Measurements from ENCODE around the gene VMA21. TPM values are rescaled to one million over a fixed set of nuclear protein-coding genes. Genes with fewer than 3 reads are reported as not detected.

The VMA21 gene, protein sequence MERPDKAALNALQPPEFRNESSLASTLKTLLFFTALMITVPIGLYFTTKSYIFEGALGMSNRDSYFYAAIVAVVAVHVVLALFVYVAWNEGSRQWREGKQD
- polyA plus RNA-seq (ENCODE audit: insufficient read length in 4 of 4): 10 to 100 TPM; 26.1 to 33.9 (median 31.8) TPM

DNA sequence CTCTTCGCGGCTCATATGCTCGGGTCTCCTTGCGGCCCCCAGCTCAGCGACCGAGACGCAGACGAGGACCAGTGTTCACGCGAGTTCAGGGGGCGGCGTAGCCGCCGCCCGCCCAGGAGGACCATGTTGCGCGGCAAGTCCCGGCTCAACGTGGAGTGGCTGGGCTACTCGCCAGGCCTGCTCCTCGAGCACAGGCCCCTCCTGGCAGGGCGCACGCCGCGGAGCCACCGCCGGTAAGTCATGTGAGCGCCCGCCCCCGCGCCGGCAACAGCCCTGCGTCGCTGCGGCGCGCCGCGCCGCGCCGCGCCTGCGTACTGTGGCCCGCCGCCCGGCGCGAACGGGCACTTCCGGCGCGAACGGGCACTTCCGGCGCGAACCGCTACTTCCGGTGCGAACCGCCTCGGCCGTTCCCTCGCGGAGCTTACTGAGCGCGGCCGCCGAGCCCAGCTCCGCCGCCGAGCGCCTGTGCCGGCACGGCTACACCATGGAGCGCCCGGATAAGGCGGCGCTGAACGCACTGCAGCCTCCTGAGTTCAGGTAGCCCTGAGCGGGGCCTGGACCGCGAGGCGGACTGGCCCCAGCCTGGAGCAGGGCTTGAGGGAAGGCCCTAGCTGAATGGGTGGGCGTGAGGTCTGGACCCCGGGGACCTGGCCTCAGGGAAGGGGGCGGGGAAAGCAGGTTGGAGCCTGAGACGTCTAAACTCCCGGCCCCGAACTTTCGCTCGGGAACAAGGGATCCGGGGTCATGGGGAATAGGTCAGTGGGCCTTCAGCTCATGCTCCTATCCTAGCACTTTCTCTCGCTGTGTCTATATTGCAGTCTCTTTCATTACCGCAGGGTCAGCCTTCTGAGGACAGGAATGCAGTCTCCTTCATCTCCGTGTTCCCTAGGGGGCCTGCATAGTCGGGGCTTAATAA is at the start of gene VMA21:
Gene VMA21 (plus strand): TSS at position 382 of the 916 bp plus-strand sequence. CDS start 103 bp downstream, at position 485.
- DNase-seq (ENCODE audit: low read depth in 4 of 4, low spot score in 3 of 4): peak; percentile 45 to 57 (median 54)

DNA sequence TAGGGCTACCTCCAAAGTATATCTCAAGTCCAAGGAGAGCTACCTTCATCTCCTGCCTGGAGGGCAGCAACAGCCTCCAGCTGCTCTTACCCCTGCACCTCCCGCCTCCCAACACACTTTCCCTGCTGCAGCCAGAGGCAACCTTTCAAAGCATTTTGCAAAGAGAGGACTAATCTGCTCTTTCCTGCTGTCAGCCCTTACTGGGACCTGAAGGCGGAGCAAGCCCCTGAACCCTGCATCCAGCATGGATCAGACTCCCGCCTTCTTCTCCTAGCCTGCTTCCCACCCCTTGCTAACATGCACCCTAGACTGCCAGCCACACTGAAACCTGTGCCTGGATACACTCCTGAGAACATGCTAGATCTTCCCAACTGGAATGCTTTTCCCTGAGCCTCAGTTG is 37.7 kb upstream of the VMA21 start:
- DNase-seq (ENCODE audit: low read depth in 4 of 4, low spot score in 3 of 4): no peak

DNA sequence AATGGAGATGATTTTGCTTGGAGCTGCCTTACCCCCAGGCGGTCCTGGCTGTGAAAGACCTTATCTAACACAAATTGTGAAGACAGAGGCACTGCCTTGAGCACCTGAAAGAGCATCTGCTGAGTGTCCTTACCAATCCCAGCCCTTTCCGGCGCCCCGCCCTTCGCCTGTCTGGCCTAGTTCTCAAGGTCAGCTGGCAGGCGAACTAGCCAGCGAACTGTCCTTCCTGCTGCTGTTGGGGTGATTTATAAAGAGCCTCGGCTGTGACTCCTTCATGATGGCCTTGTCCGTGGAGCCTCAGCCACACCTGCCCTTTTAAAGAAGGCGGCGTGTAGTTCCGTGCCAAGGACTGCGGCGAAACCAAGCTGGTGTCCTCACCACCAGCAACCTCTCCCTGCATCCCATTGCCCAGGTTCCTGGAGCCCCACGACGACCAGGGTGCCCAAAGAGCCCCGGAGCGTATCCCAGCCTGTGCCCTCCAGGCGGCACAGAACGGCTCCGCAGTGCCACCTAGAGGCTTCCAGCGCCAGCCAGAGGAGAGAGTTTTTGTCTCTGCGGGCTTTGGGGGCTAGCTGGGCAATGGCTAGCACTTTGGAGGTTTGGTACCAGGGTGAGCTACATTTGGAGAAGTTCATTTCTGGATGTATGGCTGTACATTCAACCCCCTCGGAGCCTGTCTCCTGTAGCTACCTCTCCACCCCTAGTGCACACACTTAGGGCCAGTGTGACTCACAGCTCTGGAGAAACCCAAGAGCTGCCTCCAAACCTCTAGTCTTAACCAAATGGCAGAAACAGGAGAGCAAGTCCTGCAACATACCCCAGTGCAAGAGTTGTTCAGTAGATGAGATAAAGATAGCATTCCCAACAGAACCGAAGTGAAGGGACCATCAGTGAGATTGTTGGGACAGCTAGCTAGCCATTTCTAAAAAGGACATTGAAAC is 36.8 kb upstream of the VMA21 start:
- DNase-seq (ENCODE audit: low read depth in 4 of 4, low spot score in 3 of 4): peak in 1 of 4 donors; percentile 3

DNA sequence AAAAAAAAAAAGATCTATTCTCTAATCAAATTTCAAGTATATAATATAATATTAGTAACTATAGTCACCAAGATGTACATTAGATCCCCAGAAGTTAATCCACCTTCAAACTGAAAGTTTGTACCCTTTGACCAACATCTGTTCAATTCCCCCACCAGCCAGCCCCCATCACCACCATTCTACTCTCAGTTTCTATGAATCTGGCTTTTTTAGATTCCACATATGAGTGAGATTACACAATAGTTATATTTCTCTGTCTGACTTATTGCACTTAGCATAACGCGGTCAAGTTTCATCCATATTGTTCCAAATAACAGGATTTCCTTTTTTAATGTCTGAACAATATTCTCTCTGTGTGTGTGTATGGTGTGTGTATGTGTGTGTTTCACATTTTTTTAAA is 33.7 kb upstream of the VMA21 start:
- no peak for DNase-seq (ENCODE audit: low read depth in 4 of 4, low spot score in 3 of 4)

DNA sequence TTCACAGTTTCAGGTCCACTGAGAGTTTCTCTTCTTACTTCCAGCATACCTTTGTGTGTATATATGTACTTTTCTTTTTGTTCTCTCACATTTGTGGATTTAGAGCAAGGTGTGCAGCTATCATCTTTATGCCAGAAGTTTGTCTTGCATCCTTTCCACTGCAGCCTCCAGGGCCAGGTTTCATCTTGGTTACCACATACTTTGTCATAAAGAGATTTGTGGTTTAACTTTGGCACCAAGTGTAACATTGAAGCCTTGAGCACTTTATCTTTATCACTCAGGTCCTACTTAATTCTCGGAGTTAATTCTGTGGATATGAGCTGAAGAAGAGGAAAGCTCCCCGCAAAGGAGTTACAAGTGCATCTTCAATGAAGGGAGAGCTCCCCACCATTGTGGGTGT is 31.4 kb upstream of the VMA21 start:
- DNase-seq (ENCODE audit: low read depth in 4 of 4, low spot score in 3 of 4): no peak

DNA sequence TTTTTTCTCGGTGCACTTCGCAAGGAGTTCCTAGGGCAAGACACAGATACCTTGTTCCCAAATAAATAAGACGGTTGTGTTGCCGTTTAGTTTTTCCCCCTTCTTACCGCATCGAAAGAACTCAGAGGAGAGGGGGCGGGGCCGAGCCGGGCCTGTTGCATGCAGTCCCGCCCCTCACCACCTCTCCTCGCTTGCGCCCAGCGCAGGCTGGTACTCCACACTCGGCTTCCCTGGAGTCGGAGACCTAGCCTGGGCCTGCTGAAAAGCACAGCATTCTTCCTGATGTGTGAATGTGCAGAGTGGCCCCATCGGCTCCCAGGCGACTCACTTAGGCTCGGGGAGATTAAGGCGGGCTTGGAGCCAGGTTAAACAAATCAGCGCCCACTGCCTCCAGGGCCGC is 26.1 kb upstream of the VMA21 start:
- no peak for DNase-seq (ENCODE audit: low read depth in 4 of 4, low spot score in 3 of 4)

DNA sequence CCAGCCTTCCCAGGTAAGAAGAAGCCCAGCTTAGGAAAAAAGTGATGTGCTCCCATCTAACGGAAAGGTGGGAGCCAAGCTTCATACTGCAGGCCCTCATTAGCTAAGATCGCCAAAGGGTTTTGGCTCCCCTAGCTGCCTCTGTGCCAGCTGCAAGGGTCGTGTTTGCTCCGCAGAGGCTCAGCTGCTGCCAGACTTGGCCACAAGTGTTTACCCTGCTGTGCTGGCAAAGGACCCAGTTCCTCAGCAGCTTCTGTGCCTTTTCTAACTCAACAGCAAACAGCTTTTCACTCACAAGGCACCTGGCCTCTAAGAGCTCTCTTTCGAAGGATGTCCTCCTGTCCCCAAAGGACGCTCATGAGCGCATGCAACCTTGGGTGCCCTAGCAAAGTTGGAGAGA is 12.2 kb upstream of the VMA21 start:
- no peak for DNase-seq (ENCODE audit: low read depth in 4 of 4, low spot score in 3 of 4)

DNA sequence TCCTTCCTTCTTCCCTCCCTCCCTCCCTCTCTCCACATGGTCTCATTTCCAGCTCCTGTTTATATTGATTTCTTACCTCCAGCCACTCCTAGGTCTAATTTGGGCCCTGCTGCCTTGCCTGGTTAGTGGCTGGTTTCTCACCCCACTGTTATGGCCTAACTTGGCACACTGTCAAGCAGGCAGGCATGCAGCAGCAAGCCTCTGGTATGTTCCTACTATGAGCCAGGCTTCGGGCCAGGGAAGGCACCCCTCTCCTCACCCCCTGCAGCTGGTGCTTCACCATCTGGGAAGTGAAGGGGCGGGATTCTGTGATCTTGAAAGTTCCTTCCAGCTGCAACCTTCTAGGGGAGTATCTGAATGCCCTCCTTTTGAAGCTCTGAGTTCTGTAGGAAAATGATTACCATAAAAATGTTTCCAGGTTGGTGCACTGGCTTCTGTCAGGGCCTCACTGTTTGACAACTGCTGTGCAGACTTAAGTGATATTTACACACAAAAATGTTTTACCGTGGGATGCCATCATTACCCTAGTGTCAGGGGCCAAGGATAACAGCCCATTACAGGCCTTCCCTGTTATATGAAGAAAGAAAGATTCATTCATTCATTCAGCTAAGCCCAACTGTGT is 10.1 kb upstream of the VMA21 start:
- DNase-seq (ENCODE audit: low read depth in 4 of 4, low spot score in 3 of 4): no peak

DNA sequence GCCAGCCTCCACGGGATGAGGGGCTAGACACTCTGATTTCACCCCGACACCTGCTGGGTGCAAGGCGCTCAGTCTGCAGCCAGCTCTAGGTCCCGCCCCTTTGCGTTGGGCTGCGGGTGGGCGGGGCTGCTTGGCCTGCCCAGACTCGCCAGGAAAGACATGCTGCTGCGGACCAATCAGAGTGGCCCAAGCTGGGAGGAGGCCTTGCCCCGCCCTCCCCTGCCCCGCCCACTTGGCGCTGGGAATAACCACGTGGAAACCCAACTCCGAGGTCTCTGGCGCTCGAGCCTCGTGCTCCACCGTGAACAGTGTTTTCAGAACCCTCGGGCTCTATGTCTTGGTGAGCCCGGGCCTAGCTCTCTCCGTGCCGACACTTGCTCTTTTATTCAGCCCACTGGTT is 5.3 kb upstream of the VMA21 start:
- DNase-seq (ENCODE audit: low read depth in 4 of 4, low spot score in 3 of 4): no peak

DNA sequence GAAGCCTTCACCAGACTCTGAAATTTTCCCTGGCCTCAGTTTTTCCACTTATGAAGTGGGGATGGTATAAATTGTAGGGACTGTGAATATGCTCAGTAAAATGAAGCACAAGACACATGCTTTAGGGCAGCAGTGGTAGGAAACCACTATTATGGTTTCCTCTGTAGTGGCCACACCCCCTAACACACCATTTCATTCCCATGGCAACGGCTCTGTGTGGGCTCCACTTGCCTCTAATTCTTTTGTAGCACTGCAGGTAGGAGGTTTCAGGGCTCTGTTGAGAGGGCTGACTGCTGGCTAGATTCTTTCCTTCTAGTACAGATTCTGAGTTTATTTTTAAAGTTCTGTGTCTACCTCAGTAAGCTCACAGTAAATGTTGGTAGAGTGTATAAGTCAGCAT is 3.5 kb upstream of the VMA21 start:
- no peak for DNase-seq (ENCODE audit: low read depth in 4 of 4, low spot score in 3 of 4)

DNA sequence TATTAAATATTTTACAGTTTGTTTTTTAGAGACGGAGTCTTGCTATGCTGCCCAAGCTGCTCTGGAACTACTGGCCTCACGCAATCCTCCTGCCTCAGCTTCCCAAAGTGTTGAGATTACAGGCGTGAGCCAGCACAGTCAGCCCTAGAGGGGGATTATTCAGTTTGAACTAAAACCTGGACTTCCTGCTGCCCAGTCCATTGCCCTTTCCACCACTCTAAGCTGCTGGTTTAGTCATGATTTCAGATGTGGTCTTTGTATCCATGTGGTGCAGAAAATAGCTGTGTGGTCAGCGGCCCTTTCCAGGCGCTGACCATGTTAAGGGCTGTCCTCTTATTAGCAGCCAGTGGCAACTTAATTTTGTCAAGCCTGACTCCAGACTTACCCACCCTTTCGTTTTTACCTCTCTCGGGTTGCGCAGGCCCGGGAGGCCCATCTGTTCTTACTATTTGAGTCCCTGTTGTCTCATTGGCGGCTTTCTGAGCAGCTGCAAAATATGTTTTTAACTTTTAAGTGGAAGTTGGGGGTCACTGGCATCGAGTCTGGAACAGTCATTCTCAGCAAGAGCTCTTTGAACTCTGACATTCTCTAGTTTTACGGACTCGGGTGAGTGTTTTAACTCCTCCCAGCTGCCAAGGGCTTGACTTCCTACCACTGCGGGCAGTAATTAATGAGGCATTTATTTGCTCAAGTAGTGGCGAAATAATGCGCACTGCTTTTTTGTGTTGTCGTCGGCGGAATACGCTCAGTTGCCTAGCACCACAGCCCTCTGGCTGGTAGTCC is 773 bp upstream of the VMA21 start:
- DNase-seq (ENCODE audit: low read depth in 4 of 4, low spot score in 3 of 4): peak; percentile 12 to 34 (median 23)

DNA sequence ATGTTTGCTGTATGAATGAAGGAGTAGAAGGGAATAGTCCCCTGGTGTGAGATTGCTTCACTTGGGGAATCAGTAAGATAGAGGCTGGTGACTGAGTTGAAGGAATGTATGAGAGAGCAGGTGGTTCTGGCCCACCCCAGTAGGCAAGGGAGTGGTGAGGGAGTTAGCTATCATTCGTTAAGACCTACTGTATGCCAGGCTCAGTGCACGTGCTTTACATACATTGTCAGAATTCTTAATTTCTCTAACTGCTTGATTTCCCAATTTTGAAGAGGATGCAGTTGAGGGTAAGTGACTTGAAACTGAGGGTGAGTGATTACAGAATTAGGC is 700 bp downstream of the VMA21 start:
- DNase-seq (ENCODE audit: low read depth in 4 of 4, low spot score in 3 of 4): no peak

DNA sequence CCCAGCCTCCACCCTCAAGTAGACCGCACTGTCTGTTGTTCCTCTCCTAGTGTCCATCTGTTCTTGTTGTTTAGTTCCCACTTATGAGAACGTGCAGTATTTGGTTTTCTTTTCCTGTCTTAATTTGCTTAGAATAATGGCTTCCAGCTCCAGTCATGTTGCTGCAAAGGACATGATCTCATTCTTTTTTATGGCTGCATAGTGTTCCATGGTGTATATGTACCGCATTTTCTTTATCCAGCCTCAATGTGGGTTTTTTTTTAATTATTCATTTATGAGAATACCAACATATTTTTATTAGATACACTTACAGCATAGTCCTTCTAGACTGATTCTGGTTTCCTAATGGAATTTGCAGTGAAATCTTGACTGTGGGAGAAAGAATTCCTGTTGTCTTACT is 1.3 kb downstream of the VMA21 start:
- no peak for DNase-seq (ENCODE audit: low read depth in 4 of 4, low spot score in 3 of 4)

DNA sequence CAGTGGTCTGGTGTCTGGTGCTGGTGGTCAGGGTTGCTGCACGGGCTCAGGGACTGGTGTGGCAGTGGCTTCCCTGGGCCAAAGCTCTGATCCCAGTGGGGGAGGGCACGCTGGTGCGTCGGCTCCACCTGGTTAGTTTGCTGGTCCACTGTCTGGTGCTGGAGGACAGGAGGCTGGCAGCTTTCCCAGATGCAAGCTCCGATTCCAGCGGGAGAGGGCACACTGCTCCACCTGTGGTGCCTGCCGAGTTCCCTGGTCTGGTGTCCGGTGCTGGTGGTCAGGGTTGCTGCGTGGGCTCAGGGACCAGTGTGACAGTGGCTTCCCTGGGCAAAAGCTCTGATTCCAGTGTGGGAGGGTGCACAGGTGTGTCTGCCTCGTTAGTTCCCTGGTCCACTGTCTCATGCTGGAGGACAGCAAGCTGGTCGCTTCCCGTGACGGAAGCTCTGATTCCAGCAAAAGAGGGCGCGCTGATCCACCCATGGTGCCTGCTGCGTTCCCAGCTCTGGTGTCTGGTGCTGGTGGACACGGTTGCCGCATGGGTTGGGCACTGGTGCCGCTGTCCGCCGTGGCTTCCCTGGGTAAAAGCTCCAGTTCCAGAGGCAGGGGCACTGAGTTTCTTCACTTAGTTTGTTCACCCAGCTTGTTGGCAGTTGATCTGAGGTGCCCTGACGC is 5.8 kb downstream of the VMA21 start:
- DNase-seq (ENCODE audit: low read depth in 4 of 4, low spot score in 3 of 4): no peak

DNA sequence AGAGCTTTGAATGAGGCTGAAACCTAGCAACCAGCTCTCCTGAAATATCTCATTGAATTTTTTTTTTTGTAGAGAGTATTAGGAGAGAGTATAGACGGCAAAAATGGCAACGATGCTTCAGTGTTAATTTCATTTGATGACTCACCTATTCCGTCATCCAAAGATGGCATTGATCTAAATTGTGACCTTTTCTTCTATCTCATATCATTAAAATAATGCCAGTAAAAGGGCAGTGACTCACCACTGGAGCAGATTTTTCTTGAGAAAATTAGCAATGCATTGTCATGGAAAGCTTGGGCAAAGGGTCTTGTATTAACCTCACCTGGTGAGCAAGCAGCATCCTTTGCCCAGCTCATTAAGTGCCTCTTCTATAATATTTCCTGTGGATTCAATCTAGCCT is 19.6 kb downstream of the VMA21 start:
- DNase-seq (ENCODE audit: low read depth in 4 of 4, low spot score in 3 of 4): no peak

DNA sequence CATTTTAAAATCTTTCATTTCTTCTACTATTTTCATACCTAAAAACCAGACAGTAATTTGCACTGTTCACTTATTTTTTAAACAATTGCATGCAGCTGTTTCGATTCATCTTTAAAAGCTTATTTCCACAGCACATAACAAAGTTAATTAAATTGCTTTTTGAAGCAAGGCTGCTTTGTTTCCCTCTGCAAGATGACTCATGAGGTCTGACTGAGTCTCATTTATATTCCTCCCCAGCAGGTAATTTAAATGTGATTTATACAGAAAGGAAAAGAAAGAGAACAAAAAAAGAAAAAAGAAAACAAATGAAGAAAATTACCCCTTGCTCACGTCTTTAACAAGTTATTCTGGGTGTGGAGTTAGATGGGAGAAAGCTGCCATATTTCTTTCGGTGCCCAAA is 22.8 kb downstream of the VMA21 start:
- no peak for DNase-seq (ENCODE audit: low read depth in 4 of 4, low spot score in 3 of 4)

DNA sequence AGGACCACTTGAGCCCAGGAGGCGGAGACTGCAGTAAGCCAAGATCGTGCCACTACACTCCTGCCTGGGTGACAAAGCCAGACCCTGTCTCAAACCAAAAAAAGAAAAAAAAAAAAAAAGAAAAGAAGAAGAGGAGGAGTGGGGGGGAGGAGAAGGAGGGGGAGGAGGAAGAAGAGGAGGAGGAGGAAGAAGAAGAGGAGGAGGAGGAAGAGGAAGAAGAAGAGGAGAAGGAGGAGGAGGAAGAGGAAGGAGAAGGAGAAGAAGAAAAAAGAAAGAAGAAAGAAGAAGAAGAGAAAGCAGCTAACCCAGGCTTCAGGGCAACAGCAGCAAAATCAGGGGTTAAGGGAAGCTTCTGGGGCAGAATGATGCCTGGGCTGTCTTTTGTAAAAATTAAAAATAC is 27.5 kb downstream of the VMA21 start:
- DNase-seq (ENCODE audit: low read depth in 4 of 4, low spot score in 3 of 4): no peak

DNA sequence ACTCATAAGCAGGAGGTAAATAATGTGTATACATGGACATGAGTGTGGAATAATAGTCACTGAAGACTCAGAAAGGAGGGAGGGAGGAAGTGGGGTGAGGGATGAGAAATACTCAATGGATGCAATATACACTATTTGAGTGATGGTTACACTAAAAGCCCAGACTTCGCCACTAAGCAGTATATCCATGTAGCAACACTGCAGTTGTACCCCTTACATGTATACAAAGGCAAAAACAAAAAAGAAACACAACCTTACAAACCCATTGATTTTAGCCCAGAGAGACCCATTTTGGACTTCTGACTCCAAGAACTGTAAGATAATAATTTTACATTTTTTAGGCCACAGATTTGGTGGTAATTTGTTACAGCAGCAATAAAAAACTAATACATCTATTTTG is 51.5 kb downstream of the VMA21 start:
- DNase-seq (ENCODE audit: low read depth in 4 of 4, low spot score in 3 of 4): no peak

DNA sequence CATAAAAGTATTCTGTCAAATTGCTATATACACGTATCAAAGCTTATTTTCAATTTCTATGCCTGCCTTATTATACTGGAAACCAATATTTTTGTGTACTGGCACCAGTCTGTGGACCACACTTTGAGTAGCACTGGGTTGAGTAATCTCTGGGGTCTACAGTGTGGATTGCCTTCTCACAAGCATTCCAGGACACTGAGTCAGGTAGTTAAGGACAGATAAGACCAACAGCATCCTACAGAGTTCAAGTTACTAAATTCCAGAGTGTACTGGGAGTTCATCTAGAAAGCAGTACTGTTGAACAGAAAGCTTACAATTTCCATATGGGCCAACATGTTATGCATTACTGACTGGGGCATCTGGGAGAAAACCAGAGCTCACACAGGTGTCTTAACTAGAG is 61.8 kb downstream of the VMA21 start:
- DNase-seq (ENCODE audit: low read depth in 4 of 4, low spot score in 3 of 4): no peak

Measured in right renal pelvis (tissue), 4 donors.